Middle frontal gyrus (tissue), 1 donor: ENCODE measurements around the gene ITPRID1.
"Not testable (repeated sequence)": the region's sequence is repeated elsewhere in the genome, so short reads cannot be mapped to it uniquely, and the experiment has no call there.

Experiments
- DNase-seq: peaks from one replicate; pipeline ENCODE4 v3.0.0-alpha.2; 2015; ENCODE audit warnings: low spot score; ENCODE audit errors: extremely low spot score

The ITPRID1 gene

DNA sequence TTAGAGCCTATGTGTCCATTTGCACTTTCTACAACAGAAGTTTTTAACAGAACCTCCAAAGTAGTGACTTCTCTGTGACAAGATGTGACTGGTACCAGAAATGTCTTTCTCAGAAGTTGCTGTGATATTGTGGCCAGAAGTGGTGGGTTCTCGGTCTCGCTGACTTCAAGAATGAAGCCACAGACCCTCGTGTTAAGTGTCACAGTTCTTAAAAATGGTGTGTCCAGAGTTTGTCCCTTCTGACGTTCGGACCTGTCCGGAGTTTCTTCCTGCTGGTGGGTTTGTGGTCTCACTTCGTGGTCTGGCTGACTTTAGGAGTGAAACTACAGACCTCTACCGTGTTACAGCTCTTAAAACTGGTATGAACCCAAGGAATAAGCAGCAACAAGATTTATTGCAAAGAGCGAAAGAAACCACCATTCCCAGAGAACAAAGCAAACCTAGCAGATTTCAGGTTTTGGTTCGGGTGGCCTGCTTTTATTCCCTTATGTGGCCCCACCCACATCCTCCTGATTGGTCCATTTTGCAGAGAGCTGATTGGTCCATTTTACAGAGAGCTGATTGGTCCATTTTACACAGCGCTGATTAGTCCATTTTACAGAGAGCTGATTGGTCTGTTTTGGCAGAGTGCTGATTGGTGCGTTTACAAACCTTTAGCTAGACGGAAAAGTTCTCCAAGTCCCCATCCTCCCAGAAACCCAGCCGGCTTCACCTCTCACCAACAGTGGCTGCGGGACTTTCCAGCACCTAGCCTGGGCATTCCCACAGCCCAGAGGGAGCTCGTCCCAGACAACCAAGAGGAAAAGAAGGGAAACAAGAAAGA is 3.0 kb downstream of the ITPRID1 start:
- no peak for DNase-seq

GRCh38 chr7:31517513-31517912 is 3.6 kb downstream of the ITPRID1 start:
- no peak for DNase-seq

GRCh38 chr7:31518766-31519165 is 4.9 kb downstream of the ITPRID1 start:
- DNase-seq, result no peak

DNA sequence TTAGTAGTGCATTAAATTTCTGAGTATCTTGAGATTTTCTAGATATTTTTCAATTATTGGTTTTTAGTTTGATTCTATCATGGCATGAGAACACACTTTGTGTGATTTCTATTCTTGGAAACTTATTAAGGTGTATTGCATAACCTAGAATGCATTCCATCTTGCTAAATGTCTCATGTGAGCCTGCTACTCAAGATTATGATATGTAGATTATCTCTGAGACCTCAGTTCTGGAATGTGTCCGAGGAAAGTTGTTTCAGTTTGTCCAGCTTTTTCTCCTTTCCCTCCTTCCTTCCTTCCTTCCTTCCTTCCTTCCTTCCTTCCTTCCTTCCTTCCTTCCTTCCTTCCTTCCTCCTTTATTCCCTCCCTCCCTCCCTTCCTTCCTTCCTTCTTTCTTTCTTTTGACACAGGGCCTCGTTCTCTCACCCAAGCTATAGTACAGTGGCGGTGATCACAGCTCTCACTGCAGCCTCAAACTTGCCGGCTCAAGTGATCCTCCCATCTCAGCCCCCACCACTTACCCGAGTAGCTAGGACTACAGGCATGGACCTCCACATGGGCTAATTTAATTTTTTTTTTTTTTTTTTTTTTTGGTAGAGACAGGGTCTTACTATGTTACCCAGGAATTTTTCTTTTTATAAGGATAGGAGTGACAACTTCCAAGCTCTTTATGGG is 7.6 kb downstream of the ITPRID1 start:
- DNase-seq, result no peak

DNA sequence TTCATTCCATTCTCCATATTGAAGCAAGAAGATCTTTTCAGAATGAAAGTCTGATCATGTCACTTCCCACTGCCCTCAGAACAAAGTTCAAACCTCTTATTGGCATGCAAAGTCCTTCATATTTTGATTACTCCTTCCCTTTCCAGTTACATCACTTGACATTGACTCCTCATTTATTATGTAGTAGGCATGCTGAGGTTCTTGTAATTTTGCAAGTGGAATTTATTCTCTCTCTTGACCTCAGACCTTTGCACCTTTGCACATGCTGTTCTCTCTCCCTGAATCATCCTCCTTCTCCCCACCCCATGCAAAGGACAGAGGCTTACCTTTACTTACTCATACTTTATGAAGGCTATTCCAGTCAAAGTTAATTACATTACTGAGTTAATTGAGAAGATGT is 13.0 kb downstream of the ITPRID1 start:
- DNase-seq, result no peak

DNA sequence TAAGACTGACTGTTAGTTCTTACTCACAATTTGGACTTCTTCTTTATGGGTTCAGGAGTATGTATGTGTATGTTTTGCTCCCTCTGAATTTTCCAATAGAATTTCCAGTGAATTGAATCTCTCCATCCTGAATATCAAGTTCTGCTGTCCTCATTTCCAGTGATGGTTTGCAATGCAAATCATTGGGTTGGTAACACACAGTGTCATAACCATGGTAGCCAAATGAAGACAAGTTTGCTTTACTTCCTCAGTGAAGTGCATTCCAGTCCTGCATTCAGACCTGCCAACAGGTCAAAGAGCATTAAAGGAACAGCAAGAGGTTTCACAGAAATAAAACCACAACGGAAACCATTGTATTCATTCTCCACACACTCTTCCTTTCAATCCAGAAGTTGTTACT is 15.2 kb downstream of the ITPRID1 start:
- DNase-seq, result no peak

GRCh38 chr7:31540651-31541185 is 26.8 kb downstream of the ITPRID1 start:
- not testable (repeated sequence) for DNase-seq

DNA sequence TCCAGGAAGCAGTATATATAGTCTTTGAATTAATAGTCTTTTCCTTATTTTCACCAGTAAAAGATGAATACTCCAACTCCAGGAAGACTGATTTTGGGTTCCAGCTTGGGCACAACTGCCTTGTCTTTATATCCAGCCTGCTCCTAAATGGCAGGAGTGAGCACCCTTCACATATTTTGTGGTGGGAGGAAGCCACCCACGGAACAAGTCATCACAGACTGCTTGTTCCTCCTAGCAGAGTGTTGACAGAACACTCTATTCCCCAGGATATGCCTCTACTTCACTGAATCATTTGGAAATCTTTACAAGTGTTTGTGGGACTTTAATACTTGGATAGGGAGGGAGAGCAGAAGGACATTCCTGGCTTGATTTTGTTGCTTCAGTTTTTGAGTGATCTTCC is 31.7 kb downstream of the ITPRID1 start:
- no peak for DNase-seq

DNA sequence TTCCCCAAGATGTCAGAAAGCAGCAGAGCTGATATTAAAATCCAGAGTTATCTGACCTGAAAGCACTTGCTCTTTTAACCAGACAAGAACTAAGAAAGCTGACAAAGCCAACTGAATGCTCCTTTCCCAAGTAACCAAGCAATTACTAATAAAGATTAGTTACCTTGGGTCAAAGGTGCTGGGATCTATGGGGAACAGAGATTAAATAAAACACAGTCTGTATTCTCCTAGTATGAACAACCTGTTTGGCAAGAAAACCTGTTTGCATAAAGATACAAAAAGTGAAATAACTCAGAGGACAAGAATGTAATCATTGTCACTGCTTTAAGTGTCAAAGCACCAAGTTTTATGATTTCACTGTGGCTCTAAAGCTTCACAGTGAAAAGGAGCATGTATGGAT is 35.7 kb downstream of the ITPRID1 start:
- no peak for DNase-seq

DNA sequence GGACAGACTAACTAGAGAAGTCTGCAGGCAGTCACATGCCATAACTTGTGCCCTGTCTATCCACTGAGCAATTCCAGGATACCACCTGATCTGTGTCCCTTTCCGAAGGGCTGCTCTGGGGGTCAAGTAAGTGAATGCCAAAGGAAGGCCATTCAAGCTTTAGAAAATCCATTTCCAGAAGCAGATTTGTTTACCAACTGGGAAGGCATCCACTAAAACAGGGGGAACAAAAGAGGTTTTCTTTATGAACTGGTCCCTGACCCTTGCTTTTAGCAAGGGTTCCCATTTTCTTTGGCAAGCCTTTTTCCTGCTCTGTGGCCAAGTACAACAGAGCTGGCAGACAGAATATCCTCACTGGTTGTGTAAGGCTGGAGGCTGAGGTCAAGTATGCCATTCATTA is 36.5 kb downstream of the ITPRID1 start:
- DNase-seq, result no peak

GRCh38 chr7:31553661-31554081 is 39.8 kb downstream of the ITPRID1 start:
- no peak for DNase-seq

DNA sequence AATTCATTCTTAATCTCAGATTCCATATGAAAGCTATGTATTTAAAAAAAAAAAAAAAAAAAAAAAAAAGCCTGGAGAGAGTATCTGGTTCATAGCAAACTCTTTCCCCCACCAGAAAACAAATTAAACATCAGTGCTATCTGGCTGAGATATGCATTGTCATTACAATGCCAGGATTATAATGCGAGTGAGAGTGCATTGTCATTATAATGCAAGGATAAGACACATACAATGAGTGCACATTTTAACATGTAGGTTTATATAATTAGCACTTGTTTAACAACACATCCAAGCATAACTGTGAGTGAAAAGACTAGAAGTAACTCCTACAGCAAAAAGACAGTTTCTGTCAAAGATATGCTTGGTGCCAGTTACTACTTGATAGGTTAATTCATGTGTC is 48.1 kb downstream of the ITPRID1 start:
- no peak for DNase-seq

DNA sequence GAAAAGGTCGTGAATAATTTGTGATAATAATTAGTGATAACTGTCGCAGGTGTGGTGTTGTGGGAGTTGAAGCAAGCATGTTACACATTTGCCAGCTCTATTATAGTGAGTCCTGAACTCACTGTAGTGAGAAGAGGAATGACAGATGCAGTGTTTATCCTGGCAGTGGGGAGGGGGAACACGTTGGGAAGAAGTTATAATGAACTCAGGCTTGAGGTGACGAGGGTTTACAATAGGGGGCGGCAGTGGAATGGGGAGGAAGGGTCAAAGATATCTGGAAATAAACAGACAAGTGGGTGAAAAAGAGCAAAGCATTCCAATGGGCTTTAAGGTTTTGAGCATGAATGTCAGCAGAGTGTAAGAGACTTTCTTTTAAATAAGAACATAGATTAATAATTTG is 49.6 kb downstream of the ITPRID1 start:
- DNase-seq, result no peak

DNA sequence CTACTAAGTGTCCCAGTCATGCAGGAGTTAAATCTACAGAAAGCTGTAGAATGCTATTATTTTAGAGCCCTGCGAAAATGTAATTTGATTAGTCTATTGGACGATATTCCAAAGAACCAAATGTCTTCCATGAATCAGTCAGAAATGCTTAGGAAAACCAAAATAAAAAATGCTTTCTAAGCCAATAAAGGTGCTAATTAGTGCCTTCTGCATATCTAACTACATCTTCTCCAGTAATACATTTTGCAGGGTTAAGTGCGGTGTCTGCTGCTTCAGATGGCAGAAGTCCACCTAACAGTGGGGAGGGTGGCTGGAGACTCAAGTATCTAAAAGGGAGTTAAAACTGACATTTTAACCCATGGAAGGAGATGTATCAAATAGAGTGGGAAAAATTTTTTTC is 50.1 kb downstream of the ITPRID1 start:
- no peak for DNase-seq

DNA sequence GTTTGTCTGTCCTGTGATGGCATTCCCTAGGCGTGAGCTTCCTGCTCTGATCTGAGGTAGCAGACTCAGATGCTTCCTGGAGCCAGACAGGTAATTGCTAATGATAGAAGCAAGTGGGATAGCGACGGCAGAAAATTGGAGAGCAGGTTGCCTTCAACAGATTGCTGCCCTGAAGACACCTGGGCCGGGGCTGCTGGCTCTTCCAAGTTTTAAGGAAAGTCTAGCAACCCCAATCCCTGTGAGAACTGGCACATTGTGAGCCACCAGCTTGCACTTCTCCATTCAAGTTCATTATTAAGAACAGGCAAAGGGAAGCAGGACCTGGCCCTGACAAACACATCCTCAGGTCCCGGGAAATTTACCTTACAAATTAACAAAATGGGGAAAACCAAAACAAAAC is 50.8 kb downstream of the ITPRID1 start:
- DNase-seq, result no peak

- no peak for DNase-seq
These were observed 55.6 kb downstream of the ITPRID1 start for GRCh38 chr7:31569528-31569927.

GRCh38 chr7:31583526-31583925 is 69.6 kb downstream of the ITPRID1 start:
- no peak for DNase-seq

DNA sequence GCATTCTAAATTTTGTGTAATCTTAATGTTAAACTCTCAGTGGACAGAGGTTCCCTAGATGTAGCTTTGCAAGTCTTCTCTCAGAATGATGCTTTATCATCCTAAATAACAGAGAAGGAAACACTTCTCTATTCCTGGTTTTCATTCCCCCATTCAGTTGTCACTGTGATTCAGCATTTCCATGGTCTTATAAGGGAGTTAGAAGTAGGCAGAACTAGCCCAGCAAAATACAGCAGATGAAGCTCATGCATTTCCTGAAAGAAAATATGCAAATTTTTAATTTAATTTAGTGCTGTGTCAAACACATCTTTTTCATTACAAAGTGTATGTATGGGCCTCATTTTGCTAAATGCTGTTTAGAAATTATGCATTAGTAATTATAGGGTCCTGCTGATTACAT is 70.1 kb downstream of the ITPRID1 start:
- no peak for DNase-seq

DNA sequence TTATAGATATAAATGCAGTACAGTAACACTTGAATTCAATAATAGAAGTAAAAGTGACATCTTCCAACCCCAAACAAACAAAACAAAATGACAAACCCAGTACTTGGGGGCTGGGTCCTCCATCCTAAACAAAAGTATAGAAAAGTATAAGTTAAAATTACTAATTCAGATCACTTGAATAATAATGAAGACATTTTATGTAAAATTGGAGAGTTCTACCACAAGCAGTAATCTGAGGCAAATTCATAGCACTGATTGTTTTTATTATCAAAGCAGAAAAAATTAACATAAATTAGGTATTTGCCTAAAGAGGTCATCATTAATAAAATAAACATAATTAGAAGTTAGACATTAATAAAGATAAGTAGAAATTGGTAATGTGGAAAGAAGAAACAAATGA is 81.5 kb downstream of the ITPRID1 start:
- DNase-seq, result no peak

DNA sequence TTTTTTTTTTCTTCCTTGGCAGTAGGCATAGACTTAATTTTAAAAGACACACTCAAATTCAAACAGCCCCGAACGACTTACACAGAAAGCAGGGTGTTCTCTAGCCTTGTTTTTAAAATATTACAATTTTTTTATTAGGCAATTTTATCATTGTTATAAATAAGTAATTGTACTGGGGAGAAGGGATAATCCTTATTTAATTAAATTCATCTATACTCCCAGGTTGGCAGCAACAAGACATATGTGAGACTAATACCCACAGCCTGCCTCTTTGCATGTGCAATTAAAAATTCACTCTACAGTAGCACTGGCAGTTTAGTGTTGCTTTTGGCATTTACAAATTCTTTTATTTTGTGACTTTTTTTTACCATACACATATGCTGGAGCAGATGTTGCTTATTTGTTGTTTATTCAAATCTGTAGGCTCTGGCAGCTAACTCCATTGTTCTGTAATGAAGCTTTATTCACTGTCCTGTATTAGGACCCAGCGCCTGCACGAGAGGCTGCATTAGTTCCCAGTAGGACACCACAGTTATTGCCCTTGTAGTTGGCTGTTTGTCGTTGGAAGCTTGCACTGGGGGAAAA is 88.2 kb downstream of the ITPRID1 start:
- no peak for DNase-seq

- no peak for DNase-seq
These were observed 89.2 kb downstream of the ITPRID1 start for GRCh38 chr7:31603046-31603445.

GRCh38 chr7:31613604-31614003 is 99.7 kb downstream of the ITPRID1 start:
- DNase-seq, result no peak
